Islet of Langerhans (tissue), 1 donor: Measurements from ENCODE around the gene PFKP.
"Not testable (repeated sequence)": the region's sequence is repeated elsewhere in the genome, so short reads cannot be mapped to it uniquely, and the experiment has no call there.

ENCODE experiments used
- FAIRE-seq: peaks from one replicate; lab custom pipeline; 2011; peaks lifted over from hg19 to GRCh38; lab: Jason Lieb, UNC

Gene PFKP

DNA sequence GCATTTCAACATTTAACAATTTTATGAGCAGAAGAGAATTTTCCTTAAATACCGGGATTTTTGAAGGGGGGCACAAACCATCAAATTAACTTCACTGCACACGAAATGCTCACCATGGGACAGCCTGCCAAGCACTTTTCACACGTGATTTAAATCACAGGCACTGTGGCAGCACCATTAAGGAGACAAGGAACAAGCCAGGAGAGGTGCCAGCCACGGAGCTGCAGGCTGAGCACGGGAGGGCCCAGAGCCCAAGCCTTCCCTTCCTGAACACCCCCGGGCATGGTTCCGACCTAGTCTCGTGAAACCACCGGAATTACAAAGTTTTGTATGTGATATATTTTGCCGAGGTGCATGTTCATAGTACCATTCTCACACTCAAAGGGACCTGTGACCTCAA, 91.8 kb downstream of the PFKP start:
- FAIRE-seq = no peak

DNA sequence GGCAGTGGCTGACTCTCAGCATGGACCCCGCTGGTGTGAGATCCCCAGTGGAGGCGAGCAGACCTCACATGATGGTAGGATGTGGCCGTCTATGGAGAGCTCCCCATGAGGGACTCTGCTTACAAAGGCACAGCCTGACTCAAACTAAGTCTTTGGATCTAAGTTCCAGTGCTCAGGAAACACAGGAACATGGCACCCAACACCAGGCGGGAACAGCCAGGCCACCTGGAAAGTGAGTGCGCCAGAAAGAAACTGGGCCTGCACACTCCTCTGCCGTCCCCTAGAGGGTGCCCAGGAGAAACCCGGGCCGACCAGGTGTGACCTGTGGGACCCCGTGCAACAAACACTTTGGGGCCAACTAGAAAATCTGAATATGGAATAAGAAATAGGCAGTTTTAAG, 95.2 kb downstream of the PFKP start:
- FAIRE-seq = no peak

DNA sequence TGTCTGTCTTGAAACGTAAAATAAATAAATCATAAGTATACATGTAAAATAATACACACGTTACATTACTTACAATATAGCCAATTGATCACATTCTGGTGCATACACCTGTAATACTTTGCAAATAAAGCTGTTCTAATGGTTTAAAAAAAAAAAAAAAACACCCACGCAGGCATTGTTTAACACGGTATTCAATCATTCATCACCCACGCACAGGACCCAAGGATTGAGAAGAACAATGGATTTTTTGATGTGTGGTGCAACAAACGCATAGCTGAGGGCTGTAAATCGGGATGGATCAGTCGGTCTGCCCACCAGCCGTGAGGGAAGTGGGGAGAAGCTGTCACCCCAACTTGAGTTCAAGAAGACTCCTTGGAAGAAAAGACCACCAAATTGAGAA, 96.5 kb downstream of the PFKP start:
- no peak for FAIRE-seq

DNA sequence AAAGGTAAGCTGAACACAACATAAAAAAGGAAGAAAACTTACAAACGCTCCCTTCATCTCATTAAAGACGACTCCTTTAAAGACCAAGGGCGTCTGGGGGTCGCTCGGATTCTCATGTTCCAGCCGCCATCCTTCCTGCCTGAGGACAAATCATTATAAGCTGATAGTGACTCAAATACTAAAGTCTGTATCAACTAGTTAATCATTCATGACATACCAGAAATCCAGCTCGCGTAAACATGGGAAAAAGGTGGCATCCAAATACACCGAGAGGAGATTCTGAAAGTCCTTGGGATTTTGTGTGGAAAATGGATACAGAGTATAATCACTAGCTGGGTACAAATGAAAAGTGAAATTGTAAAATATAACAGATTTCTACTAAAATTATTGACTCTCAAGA, 97.8 kb downstream of the PFKP start:
- no peak for FAIRE-seq

DNA sequence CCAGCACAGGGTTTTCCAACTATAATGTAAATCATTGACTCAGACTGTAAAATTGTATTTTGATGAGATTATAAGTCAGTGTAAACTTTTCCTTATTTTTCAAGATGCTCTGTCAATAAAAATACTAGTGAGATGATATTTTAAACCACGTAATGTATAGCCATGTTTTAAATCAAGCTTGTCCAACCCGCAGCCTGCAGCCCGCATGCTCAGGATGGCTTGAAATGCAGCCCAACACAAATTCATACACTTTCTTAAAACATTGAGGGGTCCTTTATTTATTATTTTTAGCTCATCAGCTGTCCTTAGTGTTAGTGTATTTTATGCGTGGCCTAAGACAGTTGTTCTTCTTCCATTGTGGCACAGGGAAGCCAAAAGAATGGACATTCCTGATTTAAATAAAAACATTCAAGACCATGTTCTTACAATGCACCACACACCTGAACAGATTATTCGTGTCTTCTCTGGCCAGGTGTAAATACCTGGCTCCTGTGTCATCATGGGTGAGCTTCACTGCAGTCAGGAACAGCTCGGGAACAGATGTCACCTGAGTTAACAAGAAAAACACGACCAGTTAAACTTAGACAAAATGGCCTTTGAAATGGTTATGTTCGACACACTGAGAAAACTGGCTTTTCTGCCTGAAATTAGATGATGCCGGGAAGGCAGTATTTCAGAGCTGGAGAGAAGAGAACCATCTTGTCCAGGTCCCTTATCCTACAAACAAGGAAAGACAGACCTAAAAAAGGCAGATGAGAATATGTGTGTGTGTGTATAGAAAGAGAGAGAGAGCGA, 99.3 kb downstream of the PFKP start:
- FAIRE-seq = no peak

DNA sequence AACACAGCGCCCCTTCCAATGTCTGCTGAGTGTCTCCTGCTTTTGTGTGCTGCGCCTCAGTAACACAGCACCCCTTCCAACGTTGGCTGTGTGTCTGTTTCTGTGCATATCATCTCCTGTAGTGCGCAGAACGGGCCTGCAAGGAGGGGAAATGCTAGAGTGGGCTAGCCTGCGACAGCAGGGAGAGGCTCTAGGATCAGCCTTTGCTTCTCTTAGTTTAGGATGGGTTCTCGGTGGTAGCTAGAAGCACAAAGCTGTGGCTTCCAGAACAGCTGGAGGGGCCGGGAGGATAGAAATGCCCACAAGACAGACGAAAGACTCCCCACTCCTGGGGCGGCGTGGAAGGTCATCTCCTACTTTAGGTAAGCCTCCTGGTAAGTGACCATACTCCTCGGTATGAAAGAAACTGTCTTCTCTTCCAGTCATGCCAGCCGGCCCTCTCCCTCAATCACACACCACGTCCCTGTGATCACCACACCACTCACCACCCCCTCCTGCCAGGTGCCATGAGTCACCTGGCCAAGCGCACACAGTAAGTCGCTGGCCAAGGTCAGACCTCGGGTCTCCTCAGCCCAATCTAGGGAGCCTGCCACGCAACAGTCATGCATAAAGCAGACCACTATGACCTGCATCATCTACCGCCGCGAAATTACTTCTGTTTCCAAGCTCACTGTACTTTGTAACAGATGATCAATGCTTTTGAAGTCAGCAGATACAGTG, 100.4 kb downstream of the PFKP start:
- no peak for FAIRE-seq

DNA sequence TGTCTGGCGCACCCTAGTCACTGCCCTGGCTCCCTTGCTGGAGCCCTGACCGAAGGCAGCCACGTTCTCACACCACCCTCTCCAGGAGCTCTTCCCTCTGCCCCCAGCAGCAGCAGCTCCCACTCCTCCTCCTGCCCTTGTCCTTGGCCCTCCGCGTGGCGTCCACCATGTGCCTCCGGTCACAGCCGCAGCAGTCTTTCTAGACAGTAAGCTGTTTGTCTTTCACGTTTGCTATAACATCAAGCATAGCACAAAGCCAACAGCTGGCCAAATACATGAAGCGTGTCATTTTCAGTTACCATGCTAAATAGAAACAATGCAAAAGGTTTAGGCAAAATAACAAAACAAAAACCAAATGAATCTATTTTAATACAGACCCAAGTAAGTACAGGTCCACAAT, 101.9 kb downstream of the PFKP start:
- FAIRE-seq = no peak

DNA sequence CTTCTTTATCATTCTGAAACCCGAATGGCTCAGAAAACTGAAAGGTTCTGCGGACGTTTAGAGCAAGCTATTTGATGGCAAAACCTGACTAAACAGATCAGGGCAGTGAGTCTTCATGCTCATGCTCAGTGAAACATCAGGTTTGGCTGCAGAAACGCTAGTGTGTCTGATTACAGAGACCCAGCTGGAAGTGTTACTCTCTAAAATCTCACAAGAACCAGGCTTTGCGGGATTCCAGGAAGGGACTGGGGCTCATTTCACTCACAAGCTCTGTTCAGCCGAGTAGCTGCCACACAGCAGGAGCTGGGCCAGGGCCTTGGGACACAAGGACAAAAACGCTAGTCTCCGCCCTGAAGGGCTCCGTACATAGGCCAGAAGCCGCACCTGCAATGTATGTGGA, 102.3 kb downstream of the PFKP start:
- no peak for FAIRE-seq

DNA sequence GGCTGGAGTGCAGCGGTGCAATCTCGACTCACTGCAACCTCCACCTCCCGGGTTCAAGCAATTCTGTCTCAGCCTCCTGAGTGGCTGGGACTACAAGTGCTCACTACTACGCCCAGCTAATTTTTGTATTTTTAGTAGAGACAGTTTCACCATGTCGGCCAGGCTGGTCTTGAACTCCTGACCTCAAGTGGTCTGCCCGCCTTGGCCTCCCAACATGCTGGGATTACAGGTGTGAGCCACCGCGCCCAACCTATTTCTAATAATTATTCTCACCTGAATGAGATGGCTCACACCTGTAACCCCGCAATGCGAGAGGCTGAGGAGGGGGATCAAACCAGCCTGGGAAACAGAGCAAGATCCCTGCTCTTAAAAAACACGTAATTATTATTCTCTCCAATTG, 104.1 kb downstream of the PFKP start:
- FAIRE-seq = not testable (repeated sequence)

DNA sequence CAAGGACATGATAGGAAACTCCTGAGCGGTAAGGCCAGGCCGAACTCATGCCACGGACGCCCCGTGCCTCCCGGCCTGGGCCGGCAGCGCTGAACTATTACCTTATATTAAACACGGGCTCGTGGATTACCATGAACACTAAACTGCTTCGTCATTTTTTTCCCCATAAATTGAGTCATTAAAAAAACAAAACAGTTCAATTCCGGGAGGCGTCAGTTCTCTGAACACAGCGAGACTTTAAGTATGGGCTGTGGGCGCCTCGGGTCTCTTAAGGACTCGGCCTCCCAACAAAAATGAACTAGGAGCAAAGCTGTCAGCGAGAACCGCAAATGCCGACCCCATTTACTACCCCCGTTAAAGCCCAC, 104.7 kb downstream of the PFKP start:
- FAIRE-seq = no peak

DNA sequence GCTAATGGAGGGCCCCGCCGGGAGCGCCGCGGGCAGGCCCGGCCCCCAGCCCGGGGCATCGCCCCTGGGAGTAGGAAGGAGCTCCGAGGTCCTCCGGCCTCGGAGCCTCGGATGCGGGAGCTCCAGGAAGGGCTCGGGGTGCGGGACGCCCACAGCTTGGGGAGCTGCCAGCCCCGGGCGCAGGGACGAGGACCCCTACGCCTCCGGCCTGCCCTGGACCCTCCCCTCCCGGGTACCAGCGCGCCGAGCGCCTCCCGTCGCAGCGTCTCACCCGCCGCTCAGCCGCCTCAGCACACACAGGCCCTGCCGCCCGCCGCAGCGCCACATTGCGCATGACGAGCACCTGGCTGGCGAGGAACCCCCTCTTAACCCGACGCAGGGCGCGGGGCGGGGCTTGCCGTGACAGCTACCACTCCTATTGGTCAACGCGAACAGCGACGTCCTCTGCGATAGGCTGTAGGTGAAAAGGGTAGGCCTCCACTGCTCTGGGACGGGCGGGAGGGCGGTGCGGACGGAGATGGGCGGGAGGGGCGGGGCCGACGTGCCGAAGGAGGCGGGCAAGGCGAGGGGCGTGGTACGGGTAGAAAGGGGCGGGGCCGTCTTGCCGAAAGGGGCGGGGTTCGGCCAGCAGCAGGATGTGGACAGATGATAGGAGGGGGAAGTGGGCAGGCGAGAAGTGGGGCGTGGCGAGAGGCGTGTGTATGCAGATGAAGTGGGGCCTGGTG, 105.3 kb downstream of the PFKP start, which contains the start of gene PITRM1:
Gene PITRM1, minus strand, starts transcription at position 337 of the 725 bp plus-strand sequence. Its CDS starts 10 bp downstream, at position 327.
- no peak for FAIRE-seq

DNA sequence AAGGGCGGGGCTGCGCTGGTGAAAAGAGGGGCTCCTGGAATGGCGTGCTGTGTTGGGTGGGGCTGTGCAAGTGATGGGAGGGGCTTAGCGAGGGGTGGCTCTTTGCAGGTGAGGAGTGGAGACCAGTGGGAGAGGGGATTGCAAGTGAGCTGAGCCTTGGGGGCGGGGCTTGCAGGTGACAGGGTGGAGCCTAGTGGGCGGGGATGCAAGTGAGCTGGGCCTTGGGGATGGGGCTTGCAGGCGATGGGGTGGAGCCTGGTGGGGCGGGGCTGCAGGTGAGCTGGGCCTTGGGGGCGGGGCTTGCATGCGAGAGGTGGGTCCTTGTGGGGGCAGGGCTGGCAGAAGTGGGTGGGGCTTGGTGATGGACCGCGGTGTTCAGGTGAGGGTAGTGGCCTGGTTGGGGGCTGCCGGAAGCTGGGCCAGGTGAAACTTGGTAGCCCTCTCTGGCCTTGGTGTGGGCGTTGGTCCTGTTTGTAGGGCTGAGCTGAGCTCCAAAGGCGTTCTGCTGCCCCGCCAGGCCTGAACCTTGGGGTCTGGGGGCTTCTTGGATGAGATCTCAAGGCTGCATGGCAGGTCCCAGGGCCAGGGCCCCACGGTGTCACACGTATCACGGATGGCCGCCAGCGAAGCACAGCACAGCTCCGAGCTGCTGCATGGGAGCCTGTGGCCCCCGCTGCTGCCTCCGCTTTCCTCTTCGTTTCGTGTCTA, 106.0 kb downstream of the PFKP start:
- no peak for FAIRE-seq

DNA sequence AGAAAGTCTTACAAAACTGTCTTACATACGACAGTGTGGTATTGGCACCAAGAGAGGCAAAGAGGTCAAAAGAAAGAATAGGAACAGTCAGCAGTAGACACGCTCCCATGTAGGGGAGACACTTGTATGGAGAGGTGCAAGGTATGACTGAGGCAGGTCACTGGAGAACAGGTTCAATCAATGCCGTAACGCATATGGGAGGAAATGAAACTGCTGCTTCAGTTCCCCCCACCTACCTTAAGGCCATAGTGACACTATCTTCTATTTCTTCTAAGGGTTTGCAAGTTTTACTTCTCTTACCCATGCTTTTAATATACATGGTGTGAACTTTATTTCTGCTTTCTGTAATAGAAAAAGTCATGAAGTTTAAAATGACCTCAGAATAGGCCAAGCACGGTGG, 110.7 kb downstream of the PFKP start:
- FAIRE-seq = no peak

DNA sequence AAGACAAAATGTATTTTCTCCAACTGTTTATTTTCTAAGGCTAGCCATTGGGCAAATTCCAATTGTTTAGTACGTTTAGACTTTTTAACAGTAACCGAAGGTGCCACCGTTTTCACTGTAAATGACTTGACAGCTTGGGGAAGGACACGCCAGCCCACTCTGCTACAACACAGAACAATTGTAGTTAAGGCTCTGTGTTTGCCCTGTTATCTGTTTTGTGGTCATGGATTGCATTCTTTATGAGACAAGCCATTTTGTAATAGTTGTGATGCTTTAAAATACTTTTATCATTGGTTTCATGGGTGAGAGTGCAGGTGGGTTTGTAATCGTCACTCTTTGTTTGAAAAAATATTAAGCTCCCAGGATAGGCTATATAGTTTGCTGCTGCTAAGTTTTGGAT, 111.8 kb downstream of the PFKP start:
- no peak for FAIRE-seq

DNA sequence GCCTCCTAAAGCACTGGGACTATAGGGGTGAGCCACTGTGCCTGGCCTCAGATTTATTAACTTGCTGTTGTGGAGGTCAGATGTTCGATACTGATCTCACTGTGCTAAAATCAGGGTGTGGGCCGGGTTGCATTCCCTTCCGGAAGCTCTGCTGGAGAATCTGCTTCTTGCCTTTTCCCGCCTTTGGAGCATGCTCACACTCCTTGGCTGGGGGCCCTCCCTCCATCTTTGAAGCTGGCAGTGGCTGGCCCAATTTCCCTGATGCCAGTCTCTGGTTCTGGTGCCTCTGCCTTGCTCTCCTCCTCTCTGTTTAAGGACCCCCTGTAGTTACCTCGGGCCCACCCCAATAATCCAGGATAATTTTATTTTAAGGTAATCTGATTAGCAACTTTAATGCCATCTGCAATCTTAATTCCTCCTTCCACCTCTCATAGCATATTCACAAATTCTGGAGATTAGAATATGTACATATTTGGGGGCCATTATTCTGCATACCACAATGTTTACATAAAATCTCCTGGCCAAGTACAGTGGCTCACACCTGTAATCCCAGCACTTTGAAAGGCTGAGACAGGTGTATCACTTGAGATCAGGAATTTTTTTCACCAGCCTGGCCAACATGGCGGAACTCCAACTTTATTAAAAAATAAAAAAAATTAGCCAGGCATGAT, 113.1 kb downstream of the PFKP start:
- FAIRE-seq = no peak

DNA sequence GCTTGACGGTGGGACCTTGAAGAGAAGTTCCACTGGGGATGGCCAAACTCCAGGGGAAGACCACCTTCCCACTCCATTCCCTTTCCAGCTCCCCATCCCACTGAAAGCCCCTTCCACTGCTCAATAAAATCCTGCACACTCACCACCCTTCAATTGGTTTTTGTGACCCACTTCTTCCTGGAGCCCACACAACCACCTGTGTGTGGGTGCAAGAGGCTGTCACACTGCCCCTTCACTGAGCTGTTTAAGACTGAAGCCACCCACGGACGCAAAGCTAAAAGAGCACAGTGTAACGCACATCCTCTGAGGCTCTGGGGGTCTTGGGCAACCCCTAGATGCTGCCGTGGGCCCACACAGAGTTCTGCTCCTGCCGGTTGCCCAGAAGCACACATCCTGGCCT, 118.0 kb downstream of the PFKP start:
- no peak for FAIRE-seq

DNA sequence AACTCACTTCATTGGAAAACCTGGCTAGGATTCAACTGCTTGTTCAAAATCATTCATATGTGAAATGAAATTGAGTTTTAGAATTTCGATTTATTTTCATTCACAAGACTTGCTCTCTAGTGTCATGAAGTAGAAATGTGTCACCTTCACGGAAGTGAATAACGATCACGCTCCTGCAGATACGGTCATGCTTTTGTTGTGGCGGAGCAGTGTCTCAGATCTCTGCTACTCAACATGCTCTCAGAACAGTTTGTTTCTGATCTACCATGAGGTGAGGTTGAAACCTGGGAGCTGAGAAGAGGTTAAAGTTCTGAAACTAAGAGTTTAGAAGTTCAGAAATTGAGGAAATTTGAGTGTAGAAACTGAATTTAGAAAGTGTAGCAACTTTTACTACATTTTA, 119.0 kb downstream of the PFKP start:
- no peak for FAIRE-seq
